Neural progenitor cell (in vitro differentiated cells): ENCODE results near the gene ID1. TPM values are rescaled to one million over a fixed set of nuclear protein-coding genes. Genes with fewer than 3 reads are reported as not detected.

Experiments used
- DNase-seq: peaks from one replicate; pipeline ENCODE4 v3.0.0-alpha.2; 2016; ENCODE audit warnings: low spot score
- H2AFZ ChIP-seq: fragments of 200-600 bp; sonication (generic); replicated peaks from 2 replicates; pipeline ENCODE4 v1.6.1; 2016; ENCODE audit warnings: antibody characterized with exemption
- H3F3A ChIP-seq: fragments of 200-600 bp; sonication (generic); 2 replicates; pipeline ENCODE4 v1.6.1; 2016; ENCODE audit warnings: antibody characterized with exemption, low read depth
- H3K27ac ChIP-seq: fragments of 200-600 bp; sonication (generic); 2 replicates; pipeline ENCODE4 v1.5.1; 2016; ENCODE audit warnings: mild to moderate bottlenecking
- H3K27me3 ChIP-seq: fragments of 200-600 bp; sonication (generic); 2 replicates; pipeline ENCODE4 v1.6.1; 2016; ENCODE audit warnings: mild to moderate bottlenecking, moderate library complexity
- H3K36me3 ChIP-seq: fragments of 200-600 bp; sonication (generic); 2 replicates; pipeline ENCODE4 v1.5.1; 2016
- H3K4me1 ChIP-seq: fragments of 200-600 bp; sonication (generic); 2 replicates; pipeline ENCODE4 v1.6.1; 2016; ENCODE audit warnings: mixed run types
- H3K4me2 ChIP-seq: fragments of 200-600 bp; sonication (generic); 2 replicates; pipeline ENCODE4 v1.6.1; 2016
- H3K4me3 ChIP-seq: fragments of 200-600 bp; sonication (generic); 2 replicates; pipeline ENCODE4 v1.5.1; 2016
- H3K79me2 ChIP-seq: fragments of 200-600 bp; sonication (generic); 2 replicates; pipeline ENCODE4 v1.6.1; 2016; ENCODE audit warnings: low read depth
- H3K9ac ChIP-seq: fragments of 200-600 bp; sonication (generic); 2 replicates; pipeline ENCODE4 v1.6.1; 2016
- H3K9me3 ChIP-seq: fragments of 200-600 bp; sonication (generic); 2 replicates; pipeline ENCODE4 v1.5.1; 2016; ENCODE audit warnings: low read depth
- H4K20me1 ChIP-seq: fragments of 200-600 bp; sonication (generic); 2 replicates; pipeline ENCODE4 v1.6.1; 2016; ENCODE audit warnings: low read depth
- H3K27ac Mint-ChIP-seq: 3 replicates; pipeline ENCODE4 v1.8.0; 2021; ENCODE audit warnings: mixed read lengths
- H3K27me3 Mint-ChIP-seq: 2 replicates; pipeline ENCODE4 v1.8.0; 2022; ENCODE audit warnings: low read depth, mild to moderate bottlenecking, inconsistent platforms, moderate library complexity, mixed read lengths; ENCODE audit not compliant: insufficient read depth
- H3K36me3 Mint-ChIP-seq: 3 replicates; pipeline ENCODE4 v1.8.0; 2021; ENCODE audit warnings: mixed read lengths
- H3K4me1 Mint-ChIP-seq: 3 replicates; pipeline ENCODE4 v1.8.0; 2021; ENCODE audit warnings: mixed read lengths
- H3K4me3 Mint-ChIP-seq: 3 replicates; pipeline ENCODE4 v1.8.0; 2021; ENCODE audit warnings: mild to moderate bottlenecking, moderate library complexity, mixed read lengths
- H3K9me3 Mint-ChIP-seq: 3 replicates; pipeline ENCODE4 v1.8.0; 2020; ENCODE audit warnings: mixed read lengths
- EZH2 ChIP-seq: fragments of 200-600 bp; sonication (generic); IDR thresholded peaks from 2 replicates; pipeline ENCODE4 v1.6.1; 2017; ENCODE audit warnings: antibody characterized with exemption, mild to moderate bottlenecking, moderate library complexity
- EZH2phosphoT487 ChIP-seq: fragments of 200-600 bp; sonication (generic); IDR thresholded peaks from 2 replicates; pipeline ENCODE4 v1.6.1; 2017; ENCODE audit warnings: antibody characterized with exemption
- total RNA-seq: library from RNA; depleted of rRNA; stranded (reverse); fragments of >200 nt; gene quantifications from 2 replicates; pipeline ENCODE4 v1.2.3, GENCODE V29; 2015; ENCODE audit warnings: low replicate concordance
- TF ChIP-seq, protein P1 (sequence below): fragments of 200-600 bp; sonication (generic); IDR thresholded peaks from 2 replicates; pipeline ENCODE4 v1.5.1; 2017; ENCODE audit warnings: antibody characterized with exemption, mild to moderate bottlenecking

ID1 gene
- total RNA-seq, 1 donor from 2014 or later: 80.8 TPM

DNA sequence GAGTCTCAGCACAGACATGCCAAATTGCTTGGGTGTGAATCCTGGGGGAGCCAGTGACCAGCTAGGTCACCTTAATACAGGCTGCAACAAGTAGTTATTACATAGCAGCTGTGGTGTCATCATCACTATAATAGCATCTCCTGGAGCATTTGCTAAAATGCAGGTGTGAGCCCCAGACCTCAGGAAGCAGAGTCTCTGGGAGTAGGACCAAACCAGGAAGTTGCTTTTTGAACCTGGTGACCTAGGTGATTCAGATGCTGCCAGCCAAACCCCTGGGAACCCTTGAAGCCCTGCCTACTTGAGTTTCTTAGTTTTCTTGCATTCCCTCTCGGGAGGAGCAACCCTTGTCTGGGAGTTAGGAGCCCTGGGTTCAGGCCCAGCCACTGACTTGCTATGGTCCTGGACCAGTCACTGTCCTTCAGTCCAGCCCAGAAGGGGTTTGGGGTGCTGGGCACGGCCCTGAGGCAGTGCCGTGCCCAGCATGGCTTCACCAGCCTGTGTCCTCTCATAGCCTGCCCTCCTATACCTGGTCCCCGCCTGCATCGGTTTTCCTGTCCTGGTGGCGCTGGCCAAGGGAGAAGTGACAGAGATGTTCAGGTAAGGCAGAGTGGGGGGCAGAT is 39.3 kb upstream of the ID1 start:
- no peaks in the 10 kb centered on the region for H3K9me3 Mint-ChIP-seq
- no peak overlapping the region for H3K27ac Mint-ChIP-seq
- no peaks in the 10 kb centered on the region for H3K9me3 ChIP-seq
- no peak overlapping the region for H3K4me3 Mint-ChIP-seq
- H2AFZ ChIP-seq: no peak overlapping the region
- no peaks in the 10 kb centered on the region for H3K27me3 ChIP-seq
- TF ChIP-seq EZH2phosphoT487 (no peak), EZH2 (no peak)
- TF ChIP-seq, protein P1, sequence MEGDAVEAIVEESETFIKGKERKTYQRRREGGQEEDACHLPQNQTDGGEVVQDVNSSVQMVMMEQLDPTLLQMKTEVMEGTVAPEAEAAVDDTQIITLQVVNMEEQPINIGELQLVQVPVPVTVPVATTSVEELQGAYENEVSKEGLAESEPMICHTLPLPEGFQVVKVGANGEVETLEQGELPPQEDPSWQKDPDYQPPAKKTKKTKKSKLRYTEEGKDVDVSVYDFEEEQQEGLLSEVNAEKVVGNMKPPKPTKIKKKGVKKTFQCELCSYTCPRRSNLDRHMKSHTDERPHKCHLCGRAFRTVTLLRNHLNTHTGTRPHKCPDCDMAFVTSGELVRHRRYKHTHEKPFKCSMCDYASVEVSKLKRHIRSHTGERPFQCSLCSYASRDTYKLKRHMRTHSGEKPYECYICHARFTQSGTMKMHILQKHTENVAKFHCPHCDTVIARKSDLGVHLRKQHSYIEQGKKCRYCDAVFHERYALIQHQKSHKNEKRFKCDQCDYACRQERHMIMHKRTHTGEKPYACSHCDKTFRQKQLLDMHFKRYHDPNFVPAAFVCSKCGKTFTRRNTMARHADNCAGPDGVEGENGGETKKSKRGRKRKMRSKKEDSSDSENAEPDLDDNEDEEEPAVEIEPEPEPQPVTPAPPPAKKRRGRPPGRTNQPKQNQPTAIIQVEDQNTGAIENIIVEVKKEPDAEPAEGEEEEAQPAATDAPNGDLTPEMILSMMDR: no peak
- H3K4me2 ChIP-seq: no peak overlapping the region
- no peak overlapping the region for H3K4me3 ChIP-seq
- peaks cover 22% of the 10 kb centered on the region for H3K4me1 Mint-ChIP-seq
- no peak overlapping the region for H3K9ac ChIP-seq
- H4K20me1 ChIP-seq: no peaks in the 10 kb centered on the region
- H3K36me3 ChIP-seq: no peaks in the 10 kb centered on the region
- peaks cover 3% of the 10 kb centered on the region for H3K27me3 Mint-ChIP-seq
- H3K4me1 ChIP-seq: no peaks in the 10 kb centered on the region
- H3K79me2 ChIP-seq: no peaks in the 10 kb centered on the region
- DNase-seq: no peak
- no peak overlapping the region for H3K27ac ChIP-seq
- H3K36me3 Mint-ChIP-seq: peaks cover 15% of the 10 kb centered on the region
- H3F3A ChIP-seq: peaks cover 24% of the 10 kb centered on the region

DNA sequence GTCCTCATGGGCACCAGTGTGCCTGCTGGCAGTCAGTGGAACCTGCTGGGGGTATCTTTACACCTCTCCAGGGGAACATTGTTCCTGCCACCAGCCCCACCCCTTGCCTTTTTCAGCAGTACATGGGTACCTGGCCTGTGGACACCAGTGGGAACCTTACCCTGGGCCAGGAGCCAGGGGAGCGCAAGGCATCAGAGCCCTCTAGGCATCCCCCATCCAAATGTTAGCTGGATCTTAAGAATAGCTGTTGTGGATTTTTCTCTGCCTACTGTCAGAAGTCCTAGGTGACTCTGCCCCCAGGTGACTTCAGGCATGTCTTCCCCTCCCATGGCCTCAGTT is 38.8 kb upstream of the ID1 start:
- H3K36me3 Mint-ChIP-seq: peaks cover 13% of the 10 kb centered on the region
- Histone ChIP-seq H3K27me3 (no peaks in the 10 kb centered on the region), H3K9me3 (no peaks in the 10 kb centered on the region), H3K4me1 (no peaks in the 10 kb centered on the region), H3K27ac (no peak overlapping the region), H3F3A (peaks cover 23% of the 10 kb centered on the region), H3K4me3 (no peak overlapping the region), H2AFZ (no peak overlapping the region), H3K9ac (no peak overlapping the region), H3K79me2 (no peaks in the 10 kb centered on the region), H3K4me2 (no peak overlapping the region), H3K36me3 (no peaks in the 10 kb centered on the region), H4K20me1 (no peaks in the 10 kb centered on the region)
- H3K9me3 Mint-ChIP-seq: no peaks in the 10 kb centered on the region
- DNase-seq: no peak
- no peak overlapping the region for H3K4me3 Mint-ChIP-seq
- peaks cover 3% of the 10 kb centered on the region for H3K27me3 Mint-ChIP-seq
- TF ChIP-seq EZH2phosphoT487: no peak
- TF ChIP-seq, protein P1: no peak
- no peak for TF ChIP-seq EZH2
- H3K27ac Mint-ChIP-seq: no peak overlapping the region
- H3K4me1 Mint-ChIP-seq: peaks cover 24% of the 10 kb centered on the region

DNA sequence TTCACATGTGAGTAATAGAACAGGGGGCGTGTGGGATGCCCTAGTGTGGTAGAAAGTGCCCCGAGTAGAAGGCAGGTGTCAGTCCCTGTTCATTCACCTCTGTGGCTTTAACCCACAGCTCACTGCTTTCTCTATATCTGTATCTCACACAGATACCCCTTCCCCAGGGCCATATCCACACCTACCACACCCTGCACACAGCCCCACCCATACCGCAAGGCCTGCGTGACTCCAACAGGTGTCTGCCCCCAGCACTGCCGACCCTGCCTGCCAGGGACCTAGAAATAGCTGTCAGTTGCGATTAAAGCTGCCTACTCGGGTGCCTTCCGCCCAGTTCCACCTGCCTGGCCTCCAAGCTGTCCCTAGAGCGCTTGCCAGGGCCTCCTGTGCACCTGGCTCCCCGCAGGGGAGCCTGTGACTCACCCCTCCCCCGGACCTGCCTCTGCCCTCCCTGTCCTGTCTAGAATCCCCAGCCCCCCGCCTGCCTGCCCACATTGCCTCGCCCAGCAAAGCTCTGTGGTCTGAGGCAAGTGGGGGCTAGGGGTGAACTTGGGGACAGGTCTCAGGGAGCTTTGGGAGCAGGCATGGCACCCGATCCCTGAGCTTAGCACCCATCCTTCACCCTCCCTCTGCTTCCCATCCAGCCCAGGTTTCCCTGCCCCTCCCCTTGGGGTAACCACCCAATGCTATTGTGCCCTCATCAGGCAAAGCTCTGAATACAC is 38.3 kb upstream of the ID1 start:
- Histone ChIP-seq H3K4me1 (no peaks in the 10 kb centered on the region), H3K36me3 (no peaks in the 10 kb centered on the region), H3K4me2 (no peak overlapping the region), H3K9me3 (no peaks in the 10 kb centered on the region), H3K27ac (no peak overlapping the region), H4K20me1 (no peaks in the 10 kb centered on the region), H3K9ac (no peak overlapping the region), H3K4me3 (no peak overlapping the region), H3K27me3 (no peaks in the 10 kb centered on the region), H3K79me2 (no peaks in the 10 kb centered on the region), H3F3A (peaks cover 17% of the 10 kb centered on the region), H2AFZ (no peak overlapping the region)
- DNase-seq: no peak
- Mint-ChIP-seq H3K4me1 (peaks cover 28% of the 10 kb centered on the region), H3K4me3 (no peak overlapping the region), H3K27me3 (peaks cover 3% of the 10 kb centered on the region), H3K9me3 (no peaks in the 10 kb centered on the region), H3K27ac (peak overlapping the region; percentile 37), H3K36me3 (peaks cover 9% of the 10 kb centered on the region)
- TF ChIP-seq EZH2phosphoT487: no peak
- TF ChIP-seq, protein P1: no peak
- TF ChIP-seq EZH2: no peak
